ENCODE results near the gene RFTN1. TPM values are rescaled to one million over a fixed set of nuclear protein-coding genes. Genes with fewer than 3 reads are reported as not detected.

RFTN1 gene
- total and polyA plus RNA-seq, 9 of the 15 experiments (the other 6 are each of a cell fraction or from before 2014, with no cell fraction given): 0.08 to 0.51 (median 0.11) TPM; not detected in 6

DNA sequence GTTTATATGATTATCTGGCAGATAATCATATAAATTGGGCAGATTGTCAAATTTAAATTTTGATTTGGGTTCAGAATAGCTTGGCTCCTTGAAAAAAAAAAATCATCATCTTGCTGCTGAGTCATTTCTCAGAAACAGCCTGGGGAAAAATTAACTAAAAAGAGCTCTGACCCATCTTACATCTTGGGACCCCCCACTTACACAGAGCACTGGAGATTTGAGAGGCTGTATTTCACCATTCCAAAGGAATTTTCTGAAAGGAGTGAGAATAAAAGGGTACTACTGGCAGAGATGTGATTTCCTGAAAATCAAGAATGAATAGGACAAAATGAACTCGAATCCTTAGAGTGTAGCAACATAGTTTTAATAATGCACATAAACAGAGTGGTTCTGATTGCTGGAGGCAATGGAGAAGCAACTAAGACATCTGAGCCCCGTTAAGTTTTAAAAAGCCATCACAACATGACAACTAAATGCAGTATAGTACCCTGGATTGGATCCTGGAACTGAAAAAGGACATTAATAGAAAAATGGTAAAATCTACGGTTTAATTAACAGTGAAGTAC, 97.5 kb downstream of the RFTN1 start (continued):
- TF ChIP-seq STAT6 (CRISPR knock-in tag; IDR thresholded peaks at IDR 0.05) (no peak), GTF2B (IDR thresholded peaks at IDR 0.05; ENCODE audit: extremely low read depth, insufficient read length) (no peak), NBN (IDR thresholded peaks at IDR 0.05; ENCODE audit: low read depth) (no peak), ZNF3 (CRISPR knock-in tag; IDR thresholded peaks at IDR 0.05) (no peak)
- TF ChIP-seq, protein P1, sequence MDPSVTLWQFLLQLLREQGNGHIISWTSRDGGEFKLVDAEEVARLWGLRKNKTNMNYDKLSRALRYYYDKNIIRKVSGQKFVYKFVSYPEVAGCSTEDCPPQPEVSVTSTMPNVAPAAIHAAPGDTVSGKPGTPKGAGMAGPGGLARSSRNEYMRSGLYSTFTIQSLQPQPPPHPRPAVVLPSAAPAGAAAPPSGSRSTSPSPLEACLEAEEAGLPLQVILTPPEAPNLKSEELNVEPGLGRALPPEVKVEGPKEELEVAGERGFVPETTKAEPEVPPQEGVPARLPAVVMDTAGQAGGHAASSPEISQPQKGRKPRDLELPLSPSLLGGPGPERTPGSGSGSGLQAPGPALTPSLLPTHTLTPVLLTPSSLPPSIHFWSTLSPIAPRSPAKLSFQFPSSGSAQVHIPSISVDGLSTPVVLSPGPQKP (CRISPR knock-in tag; IDR thresholded peaks at IDR 0.05): no peak

DNA sequence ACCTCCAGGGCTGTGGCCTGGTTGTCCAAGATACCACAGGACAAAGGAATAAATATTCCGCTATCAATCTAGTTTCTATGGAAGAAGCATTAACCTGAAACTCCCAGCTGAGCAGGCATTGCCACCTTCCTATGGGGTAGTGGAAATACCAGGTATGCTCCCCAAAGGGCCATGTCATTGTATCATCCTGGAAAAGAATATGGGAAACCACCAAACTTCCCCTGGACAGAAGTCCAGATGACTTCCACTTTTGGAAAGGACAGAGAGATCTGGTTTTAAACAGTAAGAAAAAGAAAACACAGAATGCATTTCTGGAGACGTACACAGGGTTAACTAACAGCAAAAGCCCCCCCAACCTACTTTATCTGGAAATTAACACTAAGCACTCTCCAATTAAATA, 100.2 kb downstream of the RFTN1 start:
- H4K20me1 ChIP-seq (replicated peaks; ENCODE audit: control insufficient read depth, insufficient read depth, low read length): no peaks in the 10 kb centered on the region
- POLR2A ChIA-PET: no interaction called here
- no peaks in the 10 kb centered on the region for H3K9me3 ChIP-seq (replicated peaks; ENCODE audit: control insufficient read depth, insufficient read depth, low read depth, low read length)
- DNase-seq (ENCODE audit: extremely low read depth in 1 of 4, low spot score in 3 of 4): no peak
- in situ Hi-C loops (cut with MboI): no loop called here
- no peak overlapping the region for H3K4me2 ChIP-seq (ENCODE audit: insufficient read depth, low read length)
- CTCF ChIA-PET (ENCODE audit: low intra/inter-chr PET ratio): no interaction called here
- H3K9ac ChIP-seq (ENCODE audit: insufficient read depth in 1 of 2, low read depth in 2 of 2, low read length in 2 of 2): no peak overlapping the region
- no peaks in the 10 kb centered on the region for H3K9me1 ChIP-seq (ENCODE audit: control insufficient read depth, insufficient read depth, low read length)
- intact Hi-C loops (cut with micrococcal nuclease): no loop called here
- H3K4me3 ChIP-seq: no peak overlapping the region
- no peaks in the 10 kb centered on the region for H3K79me2 ChIP-seq (ENCODE audit: control insufficient read depth, insufficient read depth, low read length)
- FAIRE-seq: no peak
- H3K27ac ChIP-seq (ENCODE audit: extremely low read depth, low read depth, low read length): no peak overlapping the region
- no peak overlapping the region for H2AFZ ChIP-seq (ENCODE audit: low read depth, low read length)
- H3K4me1 ChIP-seq (replicated peaks in 1 of 2; ENCODE audit: control insufficient read depth in 2 of 2, insufficient read depth in 2 of 2, low read length in 2 of 2): no peaks in the 10 kb centered on the region
- peaks cover 17 to 29% of the 10 kb centered on the region in 2 experiments for H3K27me3 ChIP-seq (ENCODE audit: control insufficient read depth in 2 of 2, insufficient read depth in 2 of 2, low read length in 2 of 2)
- 0% methylated on average over 2 of the region's 2 CpGs for WGBS (ENCODE audit: insufficient coverage, low coverage, missing lambda C conversion rate)
- H3K36me3 ChIP-seq (ENCODE audit: control insufficient read depth, insufficient read depth, low read length): no peaks in the 10 kb centered on the region
- BruUV-seq (replicated peaks): no TSS peak
- no peak for ATAC-seq
- no peak for TF ChIP-seq DIDO1 (tag; IDR thresholded peaks at IDR 0.05; ENCODE audit: low read depth)
- no peak for TF ChIP-seq GTF2B (IDR thresholded peaks at IDR 0.05; ENCODE audit: extremely low read depth, insufficient read length)
- TF ChIP-seq SPI1 (IDR thresholded peaks at IDR 0.05; ENCODE audit: borderline replicate concordance, low read depth, low read length): no peak
- no peak for TF ChIP-seq ZNF232 (CRISPR knock-in tag; IDR thresholded peaks at IDR 0.05)
- TF ChIP-seq ZFPM2 (CRISPR knock-in tag; IDR thresholded peaks at IDR 0.05): no peak
